Measurements from ENCODE around the gene FRK.
"Not testable (repeated sequence)": the region's sequence is repeated elsewhere in the genome, so short reads cannot be mapped to it uniquely, and the experiment has no call there.

FRK gene

DNA sequence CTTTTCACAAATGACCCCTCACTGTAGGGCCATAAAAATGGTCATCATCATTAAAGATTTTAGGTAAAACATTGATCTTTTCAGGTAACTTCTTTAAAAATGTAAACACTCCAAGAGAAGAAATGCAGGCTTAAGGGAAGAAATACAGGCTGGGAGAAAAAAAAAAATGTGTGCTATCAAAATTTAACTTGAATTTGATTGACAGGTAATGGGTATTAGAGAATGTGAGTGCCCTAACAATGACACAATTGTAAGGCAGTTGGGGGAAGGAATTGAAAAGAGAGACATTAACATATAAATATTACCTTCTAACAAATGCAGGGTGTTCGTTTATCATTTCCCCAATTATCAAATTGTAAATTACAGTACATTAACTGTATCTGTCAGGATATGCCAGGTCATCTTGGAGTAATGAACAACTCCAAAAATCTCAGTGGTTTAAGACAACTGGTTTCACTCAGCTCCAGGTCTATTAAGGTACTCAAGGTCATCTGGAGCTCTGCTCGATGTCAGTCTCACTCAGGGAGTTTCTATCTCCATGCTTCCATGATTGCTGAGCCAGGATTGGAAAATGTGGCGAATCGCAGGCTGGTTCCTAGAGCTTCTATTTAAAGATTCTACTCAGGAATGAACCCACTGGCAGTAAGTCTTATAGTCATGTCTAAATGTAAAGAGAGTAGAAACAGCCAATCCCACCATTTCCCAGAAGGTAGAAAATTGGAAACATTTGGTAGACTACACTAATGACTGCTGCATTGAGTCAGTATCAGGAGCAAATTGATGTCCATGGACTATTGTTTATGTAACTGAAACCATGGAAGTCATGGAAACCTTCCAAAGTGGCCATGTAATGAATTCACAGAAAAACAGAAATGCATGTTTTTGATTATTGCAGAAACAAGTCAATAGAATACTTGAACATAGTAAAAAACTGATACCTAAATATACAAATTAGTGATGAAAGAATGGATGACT, 55.6 kb downstream of the FRK start:
- peak; percentile 11 for DNase-seq (ENCODE audit: low read depth)

DNA sequence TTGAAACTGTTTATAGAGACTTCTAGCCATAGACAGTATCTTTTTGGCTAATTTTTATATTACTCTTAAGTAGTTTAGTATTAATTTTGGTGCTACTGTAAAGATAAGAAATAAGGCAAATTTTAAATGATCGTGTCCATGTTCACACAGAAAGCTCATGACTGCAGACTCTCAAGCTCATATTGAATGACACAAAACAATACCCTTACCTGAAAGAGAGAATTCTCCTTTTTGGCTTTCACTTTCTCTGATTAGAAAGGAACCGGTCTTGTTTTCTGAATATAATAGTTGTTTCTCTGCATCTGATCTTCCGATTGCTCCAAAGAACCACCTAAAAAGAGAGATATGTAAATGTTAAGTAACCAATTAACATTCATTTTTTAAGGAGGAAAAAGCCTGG, 57.0 kb downstream of the FRK start:
- no peak for DNase-seq (ENCODE audit: low read depth)

DNA sequence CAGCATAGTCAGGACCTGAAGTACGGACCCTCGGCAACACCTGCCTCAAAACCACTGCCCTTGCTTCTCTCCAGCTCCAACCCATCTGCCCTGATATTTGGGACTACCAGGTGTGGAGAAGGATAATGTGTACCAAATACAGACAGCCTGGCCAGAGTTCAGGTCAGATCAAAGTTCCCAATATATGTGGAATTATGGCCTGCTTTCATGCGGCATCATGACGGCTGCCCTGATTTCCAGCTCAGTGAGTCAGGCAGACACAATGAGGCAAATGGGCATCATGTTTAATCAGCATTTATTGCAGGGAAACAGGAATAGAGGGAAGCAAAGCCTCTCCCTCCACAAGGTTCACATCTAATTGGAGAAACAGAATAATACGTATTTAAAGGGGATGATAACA, 57.9 kb downstream of the FRK start:
- DNase-seq (ENCODE audit: low read depth) = no peak

DNA sequence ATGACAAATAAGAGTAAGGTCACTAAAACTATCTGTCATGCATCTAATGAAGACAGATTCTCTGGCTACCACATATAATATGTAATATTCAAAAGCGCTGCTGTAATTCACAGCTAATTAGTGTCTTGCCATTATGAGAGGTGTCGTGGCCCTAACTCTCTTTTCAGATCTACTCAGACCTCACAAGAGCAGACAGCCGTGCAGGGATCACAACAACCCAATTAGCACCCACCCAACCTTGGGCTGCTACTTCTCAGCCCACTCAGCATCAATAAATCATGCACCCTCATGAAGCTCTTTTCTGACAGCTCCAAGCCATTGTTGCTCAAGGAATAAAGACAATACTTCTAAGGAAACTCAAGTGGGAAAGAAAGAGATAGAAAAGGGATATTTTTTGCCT, 61.5 kb downstream of the FRK start:
- no peak for DNase-seq (ENCODE audit: low read depth)

DNA sequence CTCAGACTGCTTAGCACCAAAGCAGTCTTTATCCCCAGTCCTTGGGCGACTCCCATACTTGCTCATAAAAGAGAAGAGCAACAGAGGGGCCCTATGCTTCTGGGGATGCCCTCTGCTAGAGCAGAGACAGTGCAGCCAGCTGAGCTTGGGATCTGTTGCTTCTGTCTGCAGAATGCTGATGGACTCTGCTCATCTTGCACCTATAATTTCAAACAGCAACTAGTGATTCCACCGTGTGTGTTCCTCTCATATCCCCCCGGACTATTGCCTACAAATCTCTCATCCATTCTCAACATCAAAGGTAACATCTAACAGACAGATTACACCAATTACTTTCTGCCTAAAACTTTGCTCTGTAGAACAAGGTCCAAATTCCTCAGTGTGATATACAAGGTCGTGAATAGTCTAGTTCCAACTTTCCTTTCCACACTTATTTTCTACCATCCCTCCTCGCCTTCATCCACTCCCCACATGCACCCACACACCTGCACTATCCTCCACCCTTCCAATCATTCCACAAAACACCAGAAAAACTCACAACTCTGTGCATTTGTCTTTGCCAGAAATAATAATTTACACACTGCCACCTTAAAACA, 62.6 kb downstream of the FRK start:
- no peak for DNase-seq (ENCODE audit: low read depth)

GRCh38 chr6:115986026-115986425, 74.7 kb downstream of the FRK start:
- no peak for DNase-seq (ENCODE audit: low read depth)

DNA sequence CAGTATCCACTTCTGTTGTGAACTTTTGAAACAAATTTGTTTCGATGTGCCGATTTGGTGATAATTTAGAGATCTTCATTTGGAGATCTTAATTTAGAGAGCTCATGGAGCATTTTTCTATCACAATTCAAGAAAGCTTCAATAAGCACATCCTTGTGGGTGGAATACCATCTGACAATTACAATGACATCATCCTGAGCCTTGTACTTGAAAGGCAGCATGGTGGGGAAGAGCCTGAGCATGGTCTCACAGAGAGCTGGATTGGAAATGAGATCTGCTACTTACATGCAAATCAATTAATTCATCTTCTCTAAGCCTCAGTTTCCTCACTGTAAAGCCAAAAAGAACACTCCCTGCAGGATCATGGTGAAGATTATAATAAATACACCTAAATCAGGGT, 75.9 kb downstream of the FRK start:
- no peak for DNase-seq (ENCODE audit: low read depth)

- DNase-seq (ENCODE audit: low read depth) = no peak
Observed at GRCh38 chr6:115983998-115984397, 76.7 kb downstream of the FRK start.

- no peak for DNase-seq (ENCODE audit: low read depth)
Observed at GRCh38 chr6:115982453-115982852, 78.2 kb downstream of the FRK start.

GRCh38 chr6:115977220-115977619, 83.5 kb downstream of the FRK start:
- DNase-seq (ENCODE audit: low read depth) = no peak

DNA sequence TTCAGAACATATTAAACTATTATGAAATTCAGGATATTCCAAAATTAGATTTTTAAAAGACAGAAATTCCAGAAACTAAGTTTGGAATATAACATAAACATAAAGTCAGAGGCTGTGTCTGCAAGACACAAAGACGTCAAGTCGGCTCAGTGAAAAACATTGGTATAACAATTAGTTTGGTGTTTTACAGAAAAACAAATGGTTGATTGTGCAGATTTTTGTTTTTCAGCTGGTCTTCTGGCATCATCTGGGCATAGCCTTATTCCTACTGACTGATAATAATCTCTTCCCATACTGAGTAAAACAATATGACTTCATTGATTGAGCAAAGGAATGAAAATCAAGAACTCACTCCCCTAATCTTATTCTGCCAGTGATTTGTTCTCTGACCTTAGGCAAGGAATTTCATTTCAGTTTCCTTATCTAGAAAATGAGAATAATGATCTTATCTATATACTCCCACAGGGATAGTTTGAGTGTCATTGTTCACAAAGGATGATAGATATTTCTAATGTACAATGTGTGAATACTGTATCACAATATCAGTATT, 84.3 kb downstream of the FRK start:
- no peak for DNase-seq (ENCODE audit: low read depth)

GRCh38 chr6:115972679-115973078, 88.0 kb downstream of the FRK start:
- no peak for DNase-seq (ENCODE audit: low read depth)

DNA sequence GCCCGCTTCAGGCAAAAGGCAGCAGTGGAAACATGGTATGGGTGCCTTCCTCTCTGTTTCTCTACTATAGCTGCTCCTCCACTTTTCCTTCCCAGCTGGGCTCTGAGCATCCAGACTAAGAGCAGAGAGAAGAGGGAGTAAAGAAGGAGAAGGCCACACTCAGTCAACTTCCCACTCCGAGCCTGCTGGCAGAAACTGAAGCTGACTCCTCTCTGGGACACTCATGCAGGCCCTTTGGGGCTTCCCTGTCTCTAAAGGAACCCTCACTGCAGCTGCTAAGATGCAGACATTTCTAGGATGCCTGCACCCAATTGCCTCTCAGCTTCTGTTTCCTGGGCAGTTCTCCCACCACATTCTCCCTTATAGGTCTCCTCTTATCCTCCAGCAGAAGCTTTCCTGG, 88.9 kb downstream of the FRK start:
- no peak for DNase-seq (ENCODE audit: low read depth)

DNA sequence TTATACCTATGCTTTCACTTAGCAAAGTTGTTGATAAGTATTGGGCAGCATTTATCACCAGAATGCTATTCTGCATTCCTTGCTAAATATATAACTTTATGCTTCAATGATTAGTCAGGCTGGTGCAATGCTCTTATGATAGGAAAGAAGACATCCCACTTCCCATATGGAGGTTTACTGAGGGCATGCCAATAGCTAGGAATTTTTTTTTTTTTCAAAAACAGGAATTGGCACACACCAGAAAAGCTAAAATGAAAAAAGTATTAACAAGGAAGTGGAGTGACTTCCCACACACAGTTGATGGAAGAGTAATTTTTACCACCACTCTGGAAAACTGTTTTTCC, 90.8 kb downstream of the FRK start:
- peak; percentile 35 for DNase-seq (ENCODE audit: low read depth)

DNA sequence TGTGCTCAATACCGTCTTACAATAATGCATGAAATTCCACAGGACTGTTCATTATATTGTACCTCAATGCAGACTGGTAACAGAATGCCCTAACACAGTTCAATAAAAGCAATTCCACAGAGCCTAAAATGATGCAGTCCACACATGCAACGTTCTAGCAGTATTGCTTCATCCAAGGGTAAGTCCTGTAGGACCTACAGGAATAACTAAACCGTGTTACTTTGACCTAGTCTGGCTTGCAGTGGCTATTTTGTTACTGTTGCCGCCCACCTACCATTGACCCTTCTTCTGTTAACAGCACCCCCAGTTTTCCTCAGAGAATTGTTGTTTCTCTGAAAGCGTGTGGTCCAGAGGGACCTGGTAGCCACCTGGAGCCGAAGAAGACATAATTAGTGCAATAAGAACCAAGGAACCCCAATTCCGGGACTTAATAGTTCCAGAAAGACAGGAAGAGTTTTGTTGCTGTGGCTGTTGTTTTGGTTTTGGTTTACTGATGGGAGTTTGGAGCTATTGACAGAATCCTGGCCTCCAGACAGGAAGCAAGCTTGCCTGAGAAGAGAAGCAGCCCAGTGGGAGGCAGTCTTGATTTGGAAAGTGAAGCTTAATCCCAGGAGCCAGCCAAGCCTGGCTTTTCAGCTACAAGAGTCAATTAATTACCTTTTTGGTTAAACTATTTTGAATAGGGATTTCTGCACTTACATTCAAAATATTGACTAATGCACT, 91.3 kb downstream of the FRK start:
- DNase-seq (ENCODE audit: low read depth) = peak; percentile 5

DNA sequence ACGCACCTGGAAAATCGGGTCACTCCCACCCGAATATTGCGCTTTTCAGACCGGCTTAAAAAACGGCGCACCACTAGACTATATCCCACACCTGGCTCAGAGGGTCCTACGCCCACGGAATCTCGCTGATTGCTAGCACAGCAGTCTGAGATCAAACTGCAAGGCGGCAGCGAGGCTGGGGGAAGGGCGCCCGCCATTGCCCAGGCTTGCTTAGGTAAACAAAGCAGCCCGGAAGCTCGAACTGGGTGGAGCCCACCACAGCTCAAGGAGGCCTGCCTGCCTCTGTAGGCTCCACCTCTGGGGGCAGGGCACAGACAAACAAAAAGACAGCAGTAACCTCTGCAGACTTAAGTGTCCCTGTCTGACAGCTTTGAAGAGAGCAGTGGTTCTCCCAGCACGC, 100.4 kb downstream of the FRK start:
- not testable (repeated sequence) for DNase-seq (ENCODE audit: low read depth)

DNA sequence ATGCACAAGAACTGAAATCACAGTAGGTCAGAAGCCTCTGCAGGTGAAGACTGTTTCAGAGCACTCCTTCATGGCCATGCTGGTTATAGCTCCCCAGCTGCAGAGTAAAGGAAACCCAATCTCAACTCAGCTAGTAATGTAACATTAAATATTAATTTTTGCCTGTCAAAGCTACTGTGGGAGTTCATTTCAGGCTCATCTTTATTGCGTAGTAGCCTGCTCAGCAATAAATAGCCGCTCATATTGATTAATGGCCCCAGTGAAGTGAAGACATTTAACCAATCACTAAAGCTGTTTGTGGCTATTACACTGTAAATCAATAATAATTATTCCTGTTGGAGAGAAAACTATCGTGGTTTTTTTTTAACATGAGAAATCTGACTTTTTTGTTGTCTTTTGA, 101.7 kb downstream of the FRK start:
- DNase-seq (ENCODE audit: low read depth) = no peak

GRCh38 chr6:115954740-115955139, 106.0 kb downstream of the FRK start:
- DNase-seq (ENCODE audit: low read depth) = no peak

- DNase-seq (ENCODE audit: low read depth) = no peak
Observed at GRCh38 chr6:115948751-115949150, 111.9 kb downstream of the FRK start.

DNA sequence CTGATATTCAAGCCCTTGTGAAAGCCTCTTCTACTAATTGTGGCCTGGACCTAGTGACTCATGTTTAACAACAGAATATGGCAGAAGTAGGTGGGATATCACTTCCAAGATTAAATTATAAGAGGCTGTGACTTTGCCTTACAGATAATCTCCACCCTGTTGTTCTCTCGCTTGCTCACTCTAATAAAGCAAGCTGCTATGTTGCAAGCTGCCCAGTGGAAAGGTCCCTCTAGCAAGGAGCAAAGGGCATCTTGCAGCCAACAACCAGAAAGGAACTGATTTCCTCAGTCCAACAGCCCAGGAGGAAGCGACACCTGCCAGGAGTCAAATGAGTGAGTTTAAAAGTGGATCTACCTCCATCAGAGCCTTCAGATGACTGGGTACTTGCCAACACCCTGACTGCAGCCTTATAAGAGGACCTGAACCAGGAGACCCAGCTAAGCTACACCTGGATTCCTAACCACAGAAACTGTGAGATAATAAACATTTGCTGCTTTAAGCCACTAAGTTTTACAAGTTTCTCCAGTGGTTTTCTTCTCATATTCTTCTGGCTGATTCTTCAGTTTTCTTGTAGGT, 112.6 kb downstream of the FRK start:
- no peak for DNase-seq (ENCODE audit: low read depth)

DNA sequence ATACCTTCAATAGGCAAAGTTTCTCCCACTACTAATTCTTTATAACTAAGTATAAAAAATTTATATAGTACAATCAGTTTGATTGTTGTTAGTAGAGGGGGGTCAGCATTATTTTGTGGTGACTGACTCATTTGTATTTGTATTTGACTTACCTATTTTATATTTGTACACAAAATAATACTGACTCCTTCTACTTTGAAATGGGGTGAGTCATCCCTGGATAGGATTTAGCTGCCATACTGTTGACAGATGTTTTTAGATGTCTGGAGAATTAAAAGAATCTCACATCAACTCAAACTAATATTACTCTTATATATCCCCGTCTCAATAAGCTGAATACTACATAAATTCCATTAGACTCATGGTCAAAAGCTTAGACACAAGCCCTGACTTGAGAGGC, 114.9 kb downstream of the FRK start:
- DNase-seq (ENCODE audit: low read depth) = no peak

- DNase-seq (ENCODE audit: low read depth) = no peak
Observed at GRCh38 chr6:115945306-115945705, 115.4 kb downstream of the FRK start.
